NT2/D1 (cell line): Measurements from ENCODE around the gene RHOB.

Experiments
- SUZ12 ChIP-seq: IDR thresholded peaks from 2 replicates; pipeline ENCODE4 v1.6.1; 2011; ENCODE audit not compliant: insufficient read length, insufficient read depth; ENCODE audit errors: extremely low read depth
- YY1 ChIP-seq: IDR thresholded peaks from 2 replicates; pipeline ENCODE4 v1.6.1; 2011; ENCODE audit not compliant: insufficient read length, insufficient read depth

DNA sequence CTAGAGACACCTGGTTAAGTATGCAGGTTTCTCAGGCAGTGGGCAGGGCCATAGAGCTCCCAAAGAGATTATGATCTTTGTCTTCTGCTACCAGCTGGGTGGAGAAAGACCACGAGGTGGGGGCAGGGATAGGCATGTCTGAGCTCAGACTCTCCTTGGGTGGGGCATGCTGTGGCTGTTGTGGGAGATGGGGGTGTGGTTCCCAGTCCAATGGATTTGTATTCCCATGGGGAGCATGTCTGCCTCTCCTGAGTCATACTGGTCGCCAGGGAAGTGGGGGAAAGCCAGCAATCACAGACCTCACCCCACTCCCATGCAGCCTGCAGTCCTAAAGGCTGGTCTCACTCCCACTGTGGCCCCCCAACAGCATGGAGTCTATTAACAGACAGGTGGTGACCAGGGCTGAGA, 31.4 kb upstream of the RHOB start:
- TF ChIP-seq YY1 (no peak), SUZ12 (no peak)
